IMR-90 (cell line): ENCODE data around the gene NUDT5. TPM values are rescaled to one million over a fixed set of nuclear protein-coding genes. Genes with fewer than 3 reads are reported as not detected.

Source experiments
- ATAC-seq: fragments of 200-7000 bp; cut with Tn5 transposase; 2 replicates; pipeline ENCODE4 v1.9.1; 2020; ENCODE audit warnings: low read depth, mild to moderate bottlenecking, moderate library complexity
- BruUV-seq: library from RNA; stranded (reverse); fragments of 400-500 nt; replicated peaks from 2 replicates; lab custom pipeline; 2021; lab: Mats Ljungman, UMichigan
- CTCF ChIA-PET: fragments of 300-600 bp; formaldehyde crosslinking; extraction: SDS; loops from one replicate; lab custom pipeline; 2021; ENCODE audit warnings: antibody characterized with exemption; lab: Yijun Ruan, JAX
- POLR2A ChIA-PET: fragments of 300-600 bp; sonication (Branson Sonifier 250); formaldehyde crosslinking; loops from one replicate; lab custom pipeline; 2022; ENCODE audit warnings: antibody characterized with exemption; ENCODE audit not compliant: unreplicated experiment; lab: Charles Lee
- DNase-seq: peaks from one replicate; pipeline ENCODE4 v3.0.0; 2013
- H2AFZ ChIP-seq: replicated peaks from 2 replicates; pipeline ENCODE3; 2013; ENCODE audit warnings: low read length, mild to moderate bottlenecking; ENCODE audit not compliant: poor library complexity
- H2AK5ac ChIP-seq: 2 replicates; pipeline ENCODE4 v1.6.1; 2013; ENCODE audit warnings: low read depth, low read length, inconsistent platforms
- H2AK9ac ChIP-seq: replicated peaks from 2 replicates; pipeline ENCODE3; 2013; ENCODE audit warnings: mild to moderate bottlenecking, low read depth, low read length, moderate library complexity; ENCODE audit not compliant: poor library complexity
- H2BK120ac ChIP-seq: 2 replicates; pipeline ENCODE4 v1.6.1; 2013; ENCODE audit warnings: low read depth, low read length, inconsistent platforms
- H2BK15ac ChIP-seq: 3 replicates; pipeline ENCODE4 v1.6.1; 2013; ENCODE audit warnings: low read depth, low read length, inconsistent platforms
- H2BK20ac ChIP-seq: 2 replicates; pipeline ENCODE4 v1.6.1; 2013; ENCODE audit warnings: low read depth, mild to moderate bottlenecking, inconsistent platforms, low read length, moderate library complexity
- H2BK5ac ChIP-seq: 2 replicates; pipeline ENCODE4 v1.6.1; 2013; ENCODE audit warnings: mild to moderate bottlenecking, low read depth, low read length, inconsistent platforms; ENCODE audit not compliant: poor library complexity, severe bottlenecking
- H3K14ac ChIP-seq: replicated peaks from 2 replicates; pipeline ENCODE4 v1.6.1; 2013; ENCODE audit warnings: low read depth, low read length, inconsistent platforms
- H3K18ac ChIP-seq: 2 replicates; pipeline ENCODE4 v1.6.1; 2013; ENCODE audit warnings: low read depth, low read length, control low read depth
- H3K23ac ChIP-seq: 2 replicates; pipeline ENCODE4 v1.6.1; 2013; ENCODE audit warnings: low read depth, low read length, inconsistent platforms
- H3K27ac ChIP-seq: 2 replicates; pipeline ENCODE4 v1.5.1; 2013; ENCODE audit warnings: mild to moderate bottlenecking, control low read depth, low read length; ENCODE audit not compliant: insufficient read depth
- H3K27me3 ChIP-seq: 2 replicates; pipeline ENCODE4 v1.6.1; 2013; ENCODE audit warnings: low read length; ENCODE audit not compliant: control insufficient read depth, insufficient read depth
- H3K36me3 ChIP-seq: 2 replicates; pipeline ENCODE4 v1.6.1; 2013; ENCODE audit warnings: low read length, mixed read lengths; ENCODE audit not compliant: control insufficient read depth, insufficient read depth
- H3K4ac ChIP-seq: 2 replicates; pipeline ENCODE4 v1.6.1; 2013; ENCODE audit warnings: low read depth, low read length, inconsistent platforms
- H3K4me1 ChIP-seq: 2 replicates; pipeline ENCODE4 v1.6.1; 2013; ENCODE audit warnings: low read length, mixed read lengths; ENCODE audit not compliant: control insufficient read depth, insufficient read depth
- H3K4me2 ChIP-seq: 2 replicates; pipeline ENCODE4 v1.6.1; 2013; ENCODE audit warnings: low read depth, mild to moderate bottlenecking, control low read depth, low read length, moderate library complexity
- H3K4me3 ChIP-seq: 2 replicates; pipeline ENCODE4 v1.5.1; 2013; ENCODE audit warnings: low read depth, mild to moderate bottlenecking, control low read depth, low read length, moderate library complexity; ENCODE audit not compliant: insufficient read depth
- H3K56ac ChIP-seq: 2 replicates; pipeline ENCODE4 v1.6.1; 2013; ENCODE audit warnings: low read length, inconsistent platforms; ENCODE audit not compliant: insufficient read depth; ENCODE audit errors: extremely low read depth
- H3K79me1 ChIP-seq, 2 experiments: 2 replicates each; pipeline ENCODE4 v1.6.1; 2013; ENCODE audit warnings: low read length in 2 of 2, inconsistent platforms in 1 of 2, low read depth in 1 of 2
- H3K9ac ChIP-seq: 2 replicates; pipeline ENCODE4 v1.6.1; 2013; ENCODE audit warnings: low read depth, low read length, control low read depth
- H3K9me1 ChIP-seq: 2 replicates; pipeline ENCODE4 v1.6.1; 2013; ENCODE audit warnings: low read length, inconsistent platforms; ENCODE audit not compliant: insufficient read depth
- H3K9me3 ChIP-seq: 2 replicates; pipeline ENCODE4 v1.6.1; 2013; ENCODE audit warnings: low read length; ENCODE audit not compliant: control insufficient read depth, insufficient read depth
- H4K20me1 ChIP-seq: 2 replicates; pipeline ENCODE4 v1.6.1; 2013; ENCODE audit warnings: low read length, inconsistent platforms; ENCODE audit not compliant: insufficient read depth
- H4K5ac ChIP-seq: 2 replicates; pipeline ENCODE4 v1.6.1; 2013; ENCODE audit warnings: mild to moderate bottlenecking, low read depth, low read length, control low read depth
- H4K8ac ChIP-seq, 2 experiments: 2 replicates each; pipeline ENCODE4 v1.6.1; 2013; ENCODE audit warnings: low read depth in 2 of 2, low read length in 2 of 2, control low read depth in 1 of 2, inconsistent platforms in 1 of 2
- H4K91ac ChIP-seq: 2 replicates; pipeline ENCODE4 v1.6.1; 2013; ENCODE audit warnings: low read depth, low read length, inconsistent platforms; ENCODE audit not compliant: insufficient read depth
- SMC3 ChIP-seq: fragments of 150-350 bp; IDR thresholded peaks from 2 replicates; pipeline ENCODE4 v1.6.1; 2016; ENCODE audit warnings: low read depth, mild to moderate bottlenecking, antibody characterized with exemption, low read length, moderate library complexity
- whole genome bisulfite sequencing, 2 experiments: methylation state at CpG; one replicate each; pipeline versions ENCODE4 v1.1.5 to v1.1.7; 2013; ENCODE audit warnings: missing lambda C conversion rate in 2 of 2; ENCODE audit not compliant: insufficient read length in 1 of 2; ENCODE audit errors: extremely low coverage in 2 of 2; 5-methylcytosine and 5-hydroxymethylcytosine counted together
- dilution Hi-C: fragments of 300-500 bp; cut with HindIII; formaldehyde crosslinking; loops from one replicate; pipeline ENCODE4 v1.14.3; 2018; ENCODE audit warnings: low sequenced_read_pairs; ENCODE audit not compliant: unreplicated experiment
- in situ Hi-C: fragments of 300-500 bp; cut with MboI; formaldehyde crosslinking; loops from 3 replicates; pipeline ENCODE4 v1.14.3; 2019; ENCODE audit warnings: low sequenced_read_pairs, inconsistent platforms, mixed read lengths
- intact Hi-C: fragments of 100-400 bp; cut with micrococcal nuclease; formaldehyde crosslinking; loops from 2 replicates; pipeline ENCODE4 v1.10.0; 2022
- polyA plus RNA-seq, 3 experiments: library from polyadenylated mRNA; depleted of rRNA; stranded (reverse); fragments of >200 nt; gene quantifications; 2 replicates each; pipeline ENCODE4 v1.2.3, GENCODE V29; 2012; ENCODE audit warnings: low replicate concordance in 1 of 3
- total RNA-seq: library from RNA; depleted of rRNA; stranded (reverse); fragments of >200 nt; gene quantifications from 2 replicates; pipeline ENCODE4 v1.2.3, GENCODE V29; 2012

Gene NUDT5
- total and polyA plus RNA-seq, 2 of the 4 experiments (the other 2 are of a cell fraction): 70.1 to 74.6 TPM

- dilution Hi-C loops (no loop called here), in situ Hi-C loops (no loop called here)
These were observed 12.8 kb upstream of the NUDT5 start for GRCh38 chr10:12208460-12208859.

More at GRCh38 chr10:12208460-12208859, 12.8 kb upstream of the NUDT5 start:
- H4K8ac ChIP-seq: no peak overlapping the region
- H4K20me1 ChIP-seq: peaks cover 8% of the 10 kb centered on the region; the same call in 1 of the 2 replicates
- H3K18ac ChIP-seq: no peak overlapping the region
- H3K4ac ChIP-seq: no peak overlapping the region
- no peak overlapping the region for H3K4me3 ChIP-seq
- no TSS peak for BruUV-seq
- ATAC-seq (no peak), DNase-seq (no peak)
- 89% methylated on average over 4 of the region's 5 CpGs; no CpG with 5 or more reads in 1 of the 2 experiments for WGBS, 2 experiments
- ChIA-PET POLR2A (no interaction called here), CTCF (no interaction called here)
- H3K4me2 ChIP-seq: no peak overlapping the region
- intact Hi-C loops: no loop called here
- no peak overlapping the region for H3K14ac ChIP-seq
- H2BK20ac ChIP-seq: no peak overlapping the region
- H3K4me1 ChIP-seq: no peaks in the 10 kb centered on the region
- no peak overlapping the region for H4K5ac ChIP-seq
- H2BK15ac ChIP-seq: no peak overlapping the region
- no peak overlapping the region for H3K56ac ChIP-seq
- no peak overlapping the region for H3K27ac ChIP-seq
- H3K9me1 ChIP-seq: peaks cover 3% of the 10 kb centered on the region; the same call in 1 of the 2 replicates
- no peak overlapping the region for H2BK120ac ChIP-seq
- no peak overlapping the region for H2BK5ac ChIP-seq
- no peak overlapping the region for H3K23ac ChIP-seq
- H3K9me3 ChIP-seq: no peaks in the 10 kb centered on the region
- H4K91ac ChIP-seq: no peak overlapping the region
- H2AK9ac ChIP-seq: no peak overlapping the region
- no peaks in the 10 kb centered on the region for H3K27me3 ChIP-seq
- H3K9ac ChIP-seq: no peak overlapping the region
- H2AK5ac ChIP-seq: no peak overlapping the region
- no peak overlapping the region for H2AFZ ChIP-seq
- no peak for TF ChIP-seq SMC3
- peaks cover 24 to 36% of the 10 kb centered on the region in 2 experiments for H3K79me1 ChIP-seq
- H3K36me3 ChIP-seq: peaks cover 46% of the 10 kb centered on the region
